Measurements from ENCODE around the gene SPC24.
"Not testable (repeated sequence)": the region's sequence is repeated elsewhere in the genome, so short reads cannot be mapped to it uniquely, and the experiment has no call there.

The SPC24 gene

GRCh38 chr19:11169896-11170678 is 14.5 kb upstream of the SPC24 start:
- no peak overlapping the region for H3K4me3 ChIP-seq (ENCODE audit: low read length)
- no peak for DNase-seq (ENCODE audit: low read depth, low spot score)

- no peak for DNase-seq (ENCODE audit: low read depth, low spot score)
- H3K4me3 ChIP-seq (ENCODE audit: low read length): no peak overlapping the region
Observed at GRCh38 chr19:11168568-11168967, 13.0 kb upstream of the SPC24 start.

- H3K4me3 ChIP-seq (ENCODE audit: low read length): no peak overlapping the region
- no peak for DNase-seq (ENCODE audit: low read depth, low spot score)
Observed at GRCh38 chr19:11166281-11167142, 10.9 kb upstream of the SPC24 start.

- H3K4me3 ChIP-seq (ENCODE audit: low read length): no peak overlapping the region
- DNase-seq (ENCODE audit: low read depth, low spot score): no peak
Observed at GRCh38 chr19:11165486-11166030, 10.0 kb upstream of the SPC24 start.

- no peak overlapping the region for H3K4me3 ChIP-seq (ENCODE audit: low read length)
- DNase-seq (ENCODE audit: low read depth, low spot score): no peak
Observed at GRCh38 chr19:11164879-11165406, 9.4 kb upstream of the SPC24 start.

GRCh38 chr19:11164296-11164695 is 8.7 kb upstream of the SPC24 start:
- DNase-seq (ENCODE audit: low read depth, low spot score): no peak
- H3K4me3 ChIP-seq (ENCODE audit: low read length): no peak overlapping the region

- H3K4me3 ChIP-seq (ENCODE audit: low read length); DNase-seq (ENCODE audit: low read depth, low spot score): not testable (repeated sequence)
Observed at GRCh38 chr19:11160440-11160768, 4.8 kb upstream of the SPC24 start.

- H3K4me3 ChIP-seq (ENCODE audit: low read length): no peak overlapping the region
- DNase-seq (ENCODE audit: low read depth, low spot score): no peak
Observed at GRCh38 chr19:11159598-11160439, 4.2 kb upstream of the SPC24 start.

GRCh38 chr19:11154683-11155047 is 917 bp downstream of the SPC24 start:
- DNase-seq (ENCODE audit: low read depth, low spot score): no peak
- H3K4me3 ChIP-seq (ENCODE audit: low read length): peak overlapping the region; percentile 96

GRCh38 chr19:11152318-11153062 is 3.1 kb downstream of the SPC24 start:
- DNase-seq (ENCODE audit: low read depth, low spot score): no peak

GRCh38 chr19:11151181-11151580 is 4.4 kb downstream of the SPC24 start:
- no peak for DNase-seq (ENCODE audit: low read depth, low spot score)
- H3K4me3 ChIP-seq (ENCODE audit: low read length): no peak overlapping the region

More at GRCh38 chr19:11152318-11153062, 3.1 kb downstream of the SPC24 start:
- H3K4me3 ChIP-seq (ENCODE audit: low read length): no peak overlapping the region

- no peak for DNase-seq (ENCODE audit: low read depth, low spot score)
Observed at GRCh38 chr19:11148001-11148400, 7.6 kb downstream of the SPC24 start.

GRCh38 chr19:11145536-11145924 is 10.1 kb downstream of the SPC24 start:
- DNase-seq (ENCODE audit: low read depth, low spot score): no peak
- H3K4me3 ChIP-seq (ENCODE audit: low read length): no peak overlapping the region

More at GRCh38 chr19:11148001-11148400, 7.6 kb downstream of the SPC24 start:
- no peak overlapping the region for H3K4me3 ChIP-seq (ENCODE audit: low read length)

GRCh38 chr19:11142528-11143171 is 12.9 kb downstream of the SPC24 start:
- DNase-seq (ENCODE audit: low read depth, low spot score): no peak
- H3K4me3 ChIP-seq (ENCODE audit: low read length): no peak overlapping the region

GRCh38 chr19:11141937-11142527 is 13.6 kb downstream of the SPC24 start:
- DNase-seq (ENCODE audit: low read depth, low spot score): no peak
- H3K4me3 ChIP-seq (ENCODE audit: low read length): no peak overlapping the region

GRCh38 chr19:11140896-11141295 is 14.7 kb downstream of the SPC24 start:
- H3K4me3 ChIP-seq (ENCODE audit: low read length): no peak overlapping the region
- no peak for DNase-seq (ENCODE audit: low read depth, low spot score)

- DNase-seq (ENCODE audit: low read depth, low spot score); H3K4me3 ChIP-seq (ENCODE audit: low read length): not testable (repeated sequence)
Observed at GRCh38 chr19:11140023-11140538, 15.5 kb downstream of the SPC24 start.
